ENCODE results near the gene PRRG4.
A peak's percentile ranks its signal among the peaks of the same experiment; 100 is the strongest.

Gene PRRG4

DNA sequence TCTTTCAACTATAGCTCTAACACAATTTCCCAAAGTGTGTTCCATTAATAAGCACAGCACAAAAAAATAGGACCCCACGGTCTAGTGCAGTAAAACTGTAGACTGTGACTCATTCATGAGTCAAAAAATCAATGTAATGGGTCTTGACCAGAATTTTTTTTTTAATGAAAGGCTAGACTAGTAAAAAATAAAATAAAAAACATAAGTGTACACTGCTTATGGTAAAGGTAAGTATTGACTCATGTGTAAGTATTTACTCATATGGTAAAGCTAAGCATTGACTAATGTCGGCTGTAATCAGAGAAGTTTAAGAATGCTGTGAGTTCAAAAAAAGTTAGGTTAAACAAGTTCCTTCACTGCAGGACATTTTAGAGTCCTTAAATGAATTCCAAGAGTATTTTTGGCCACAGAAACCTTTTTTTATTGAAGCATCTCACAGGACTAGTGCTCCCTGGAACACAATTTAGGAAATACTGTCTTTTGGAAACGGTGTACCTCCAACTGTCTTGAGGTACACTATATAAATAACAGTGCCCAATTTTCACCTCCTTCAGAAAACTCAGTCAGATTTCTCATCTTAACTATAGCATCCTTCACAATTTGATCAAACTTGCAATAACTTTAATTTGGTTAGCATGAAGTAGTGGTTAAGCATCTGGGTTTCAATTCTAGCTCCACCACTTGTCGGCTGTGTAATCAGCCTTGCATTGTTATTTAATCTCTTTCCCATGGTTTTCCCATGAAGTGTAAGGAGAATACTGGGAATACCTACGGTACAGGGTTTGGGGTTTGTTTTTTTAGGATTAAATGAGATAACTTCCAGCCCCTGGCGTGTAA, 37.4 kb upstream of the PRRG4 start:
- H3K36me3 ChIP-seq, result no peaks in the 10 kb centered on the region
- no peaks in the 10 kb centered on the region for H3K9me3 ChIP-seq (ENCODE audit: severe bottlenecking)
- peaks cover 15% of the 10 kb centered on the region for H3K27me3 ChIP-seq (ENCODE audit: insufficient read depth, low read depth, severe bottlenecking)
- no peak overlapping the region for H3K27ac ChIP-seq
- TF ChIP-seq, protein P1, sequence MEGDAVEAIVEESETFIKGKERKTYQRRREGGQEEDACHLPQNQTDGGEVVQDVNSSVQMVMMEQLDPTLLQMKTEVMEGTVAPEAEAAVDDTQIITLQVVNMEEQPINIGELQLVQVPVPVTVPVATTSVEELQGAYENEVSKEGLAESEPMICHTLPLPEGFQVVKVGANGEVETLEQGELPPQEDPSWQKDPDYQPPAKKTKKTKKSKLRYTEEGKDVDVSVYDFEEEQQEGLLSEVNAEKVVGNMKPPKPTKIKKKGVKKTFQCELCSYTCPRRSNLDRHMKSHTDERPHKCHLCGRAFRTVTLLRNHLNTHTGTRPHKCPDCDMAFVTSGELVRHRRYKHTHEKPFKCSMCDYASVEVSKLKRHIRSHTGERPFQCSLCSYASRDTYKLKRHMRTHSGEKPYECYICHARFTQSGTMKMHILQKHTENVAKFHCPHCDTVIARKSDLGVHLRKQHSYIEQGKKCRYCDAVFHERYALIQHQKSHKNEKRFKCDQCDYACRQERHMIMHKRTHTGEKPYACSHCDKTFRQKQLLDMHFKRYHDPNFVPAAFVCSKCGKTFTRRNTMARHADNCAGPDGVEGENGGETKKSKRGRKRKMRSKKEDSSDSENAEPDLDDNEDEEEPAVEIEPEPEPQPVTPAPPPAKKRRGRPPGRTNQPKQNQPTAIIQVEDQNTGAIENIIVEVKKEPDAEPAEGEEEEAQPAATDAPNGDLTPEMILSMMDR (IDR thresholded peaks at IDR 0.05; ENCODE audit: low read depth, low read length), result no peak
- no peak for DNase-seq
- H3K4me3 ChIP-seq (ENCODE audit: low read depth, low read length), result no peak overlapping the region

DNA sequence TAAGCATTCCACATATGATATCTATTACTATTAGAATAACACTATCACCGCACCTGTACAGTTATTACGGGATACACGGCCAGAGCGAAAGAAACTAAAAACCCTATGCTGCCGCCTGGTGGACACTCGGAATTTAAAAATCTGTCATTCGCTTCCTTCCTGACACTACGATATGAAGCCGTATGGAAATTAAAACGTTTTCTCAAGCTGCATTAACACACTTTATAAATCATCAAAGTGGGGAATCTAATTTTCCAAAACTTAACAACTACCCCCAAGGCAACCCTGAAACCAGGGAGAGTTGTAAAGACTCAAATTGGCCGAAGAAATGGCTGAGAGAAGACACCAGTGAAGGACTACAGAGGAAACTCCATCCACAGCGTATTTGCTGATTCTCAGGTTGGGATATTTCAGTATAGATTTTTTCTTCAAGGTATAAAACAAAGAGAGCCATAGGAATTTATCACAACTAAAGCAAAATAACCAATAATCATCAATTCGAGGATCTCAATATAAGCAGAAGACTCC, 36.7 kb upstream of the PRRG4 start:
- no peak overlapping the region for H3K27ac ChIP-seq
- peak; percentile 41 for DNase-seq
- H3K27me3 ChIP-seq (ENCODE audit: insufficient read depth, low read depth, severe bottlenecking), result peaks cover 15% of the 10 kb centered on the region
- H3K4me3 ChIP-seq (ENCODE audit: low read depth, low read length), result no peak overlapping the region
- H3K36me3 ChIP-seq, result no peaks in the 10 kb centered on the region
- TF ChIP-seq, protein P1 (IDR thresholded peaks at IDR 0.05; ENCODE audit: low read depth, low read length), result peak; percentile 52
- H3K9me3 ChIP-seq (ENCODE audit: severe bottlenecking), result no peaks in the 10 kb centered on the region

DNA sequence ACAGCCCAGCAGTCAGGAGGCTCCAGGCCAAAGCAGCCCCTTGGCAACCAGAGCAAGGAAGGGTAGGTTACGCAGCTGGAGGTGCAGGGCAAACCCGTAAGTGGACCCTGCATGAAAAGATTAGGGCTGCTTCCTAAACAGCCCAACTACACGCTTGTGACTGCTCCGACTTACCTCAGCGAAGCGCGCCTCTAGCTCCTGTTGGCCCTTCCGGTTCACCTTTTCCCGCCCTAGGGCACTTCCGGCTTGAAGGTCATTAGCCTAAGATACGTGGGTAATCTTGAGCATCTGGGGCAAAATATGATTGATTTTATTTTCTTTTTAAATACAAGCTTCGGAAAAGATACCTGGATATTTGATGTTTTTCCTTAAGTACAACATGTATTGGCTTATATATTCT, 35.3 kb upstream of the PRRG4 start, which contains the start of gene CCDC73:
CCDC73 (minus strand) TSS at position 224 of the 400 bp plus-strand sequence. CDS start 34,419 bp downstream, outside the sequence.
- H3K9me3 ChIP-seq (ENCODE audit: severe bottlenecking), result no peaks in the 10 kb centered on the region
- DNase-seq, result no peak
- H3K27me3 ChIP-seq (ENCODE audit: insufficient read depth, low read depth, severe bottlenecking), result peaks cover 15% of the 10 kb centered on the region
- H3K27ac ChIP-seq, result no peak within 1 kb of the TSS
- TF ChIP-seq, protein P1 (IDR thresholded peaks at IDR 0.05; ENCODE audit: low read depth, low read length), result no peak
- no peaks in the 10 kb centered on the region for H3K36me3 ChIP-seq
- H3K4me3 ChIP-seq (ENCODE audit: low read depth, low read length), result no peak within 1 kb of the TSS

DNA sequence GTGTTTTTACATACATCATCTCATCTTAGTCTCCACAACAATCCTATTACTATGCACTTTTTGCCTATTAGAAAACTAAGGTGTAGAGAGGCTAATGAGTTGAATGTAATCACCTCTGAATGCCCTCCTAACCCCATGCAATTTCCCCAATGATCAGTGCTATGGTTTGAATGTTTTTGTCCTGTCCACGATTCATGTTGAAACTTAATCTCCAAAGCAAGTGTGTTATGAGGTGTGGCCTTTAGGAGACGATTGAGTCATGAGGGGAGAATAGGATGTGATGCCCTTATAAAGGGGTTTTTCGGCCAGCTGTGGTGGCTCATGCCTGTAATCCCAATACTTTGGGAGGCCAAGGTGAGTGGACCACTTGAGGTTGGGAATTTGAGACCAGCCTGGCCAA, 33.3 kb upstream of the PRRG4 start:
- Histone ChIP-seq H3K4me3 (ENCODE audit: low read depth, low read length) (no peak overlapping the region), H3K27ac (no peak overlapping the region), H3K9me3 (ENCODE audit: severe bottlenecking) (no peaks in the 10 kb centered on the region), H3K36me3 (no peaks in the 10 kb centered on the region), H3K27me3 (ENCODE audit: insufficient read depth, low read depth, severe bottlenecking) (peaks cover 15% of the 10 kb centered on the region)
- no peak for DNase-seq
- TF ChIP-seq, protein P1 (IDR thresholded peaks at IDR 0.05; ENCODE audit: low read depth, low read length), result no peak

DNA sequence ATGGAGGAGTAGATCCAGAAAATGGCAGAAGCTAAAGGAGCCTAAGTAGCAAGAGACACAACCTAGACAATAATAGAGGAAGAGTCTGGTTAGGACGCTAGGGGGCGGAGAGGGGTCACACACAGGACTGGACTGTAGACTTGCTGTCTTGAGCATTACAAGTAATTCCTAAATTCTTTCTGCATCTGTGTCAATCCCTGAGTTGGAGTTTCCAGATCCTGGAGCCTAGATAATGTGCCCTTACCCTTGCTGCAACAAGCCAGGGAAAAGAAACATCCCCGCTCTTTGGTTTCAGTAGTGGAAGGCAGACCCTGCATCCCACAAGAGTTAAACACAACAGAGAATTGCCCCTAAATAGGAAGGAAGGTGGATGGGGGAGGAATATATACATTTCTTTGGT, 20.4 kb upstream of the PRRG4 start:
- Histone ChIP-seq H3K27me3 (ENCODE audit: insufficient read depth, low read depth, severe bottlenecking) (no peaks in the 10 kb centered on the region), H3K9me3 (ENCODE audit: severe bottlenecking) (no peaks in the 10 kb centered on the region), H3K27ac (no peak overlapping the region), H3K36me3 (no peaks in the 10 kb centered on the region), H3K4me3 (ENCODE audit: low read depth, low read length) (no peak overlapping the region)
- TF ChIP-seq, protein P1 (IDR thresholded peaks at IDR 0.05; ENCODE audit: low read depth, low read length), result peak; percentile 90
- DNase-seq, result peak; percentile 81

All from WERI-Rb-1 (cell line).